Measurements from ENCODE around the gene NTN1. TPM values are rescaled to one million over a fixed set of nuclear protein-coding genes. Genes with fewer than 3 reads are reported as not detected.

The NTN1 gene
- total RNA-seq = 0.65 and 0.79 TPM in 2 replicates

DNA sequence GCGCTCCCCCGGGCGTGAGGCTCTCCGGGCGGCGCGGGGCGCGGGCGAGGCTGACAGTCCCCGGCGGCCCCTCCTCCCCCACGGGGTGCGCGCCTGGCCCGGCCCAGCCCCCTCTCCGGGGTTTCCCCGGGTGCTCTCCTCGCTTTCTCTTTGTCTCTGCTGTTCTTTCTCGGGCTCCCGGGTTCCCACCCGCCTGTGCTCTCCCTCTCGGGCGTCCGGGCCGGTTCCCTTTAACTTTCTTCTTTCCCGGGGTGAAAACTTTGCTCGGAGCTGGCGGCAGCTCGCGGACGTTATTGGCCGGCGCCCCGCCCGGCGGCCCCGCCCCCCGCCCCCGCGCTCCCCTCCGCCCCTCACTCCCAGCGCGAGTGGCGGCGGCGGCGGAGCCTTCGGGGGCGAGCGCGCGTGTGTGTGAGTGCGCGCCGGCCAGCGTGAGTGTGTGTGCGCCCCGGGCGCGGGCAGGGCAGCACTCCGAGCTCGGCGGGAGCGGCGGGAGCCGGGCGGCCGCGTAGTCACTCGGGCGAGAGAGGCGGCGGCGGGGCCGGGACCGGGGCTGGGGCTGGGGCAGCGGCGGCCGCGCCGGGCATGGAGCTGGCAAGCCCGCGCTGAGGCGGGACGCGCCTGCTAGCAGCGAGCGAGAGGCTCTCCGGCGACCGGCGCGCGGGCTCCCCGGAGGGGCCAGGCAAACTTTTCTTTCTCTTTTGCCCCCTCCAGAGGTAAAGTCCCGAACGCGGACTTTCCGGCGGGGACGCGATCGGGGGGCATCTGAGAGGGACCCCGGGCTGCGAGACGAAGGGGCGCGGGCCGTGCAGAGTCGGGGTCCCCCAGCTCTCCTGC is at the start of gene NTN1:
Gene NTN1, plus strand, starts transcription at position 353 of the 834 bp plus-strand sequence. CDS start 864 bp downstream, outside the sequence.

Small RNA genes lying within 50 kb of the gene (small RNA-seq; reads per million reads assigned to genes)
- not detected for gene AC005695.3

Other genes starting within 250 kb of the NTN1 start
- gene MFSD6L, start 222.1 kb upstream of the NTN1 start, total RNA-seq = not detected in 2 replicates
- not detected in 2 replicates for gene PIK3R6, start 153.8 kb upstream of the NTN1 start, total RNA-seq
- gene PIK3R5, start 55.8 kb upstream of the NTN1 start, total RNA-seq = not detected in 2 replicates

Data from placental epithelial cell (primary cell).